Smooth muscle cell of the brain vasculature (primary cell): ENCODE results near the gene PTTG1IP.

ENCODE experiments used
- DNase-seq: peaks from one replicate; pipeline ENCODE4 v3.0.0-alpha.2; 2012; ENCODE audit warnings: low read depth, low spot score

The PTTG1IP gene

GRCh38 chr21:44896561-44897286, 23.2 kb upstream of the PTTG1IP start:
- DNase-seq: no peak

- DNase-seq: no peak
These were observed 22.4 kb upstream of the PTTG1IP start for GRCh38 chr21:44895859-44896258.

- no peak for DNase-seq
These were observed 21.3 kb upstream of the PTTG1IP start for GRCh38 chr21:44894687-44895302.

GRCh38 chr21:44893948-44894656, 20.6 kb upstream of the PTTG1IP start:
- no peak for DNase-seq

GRCh38 chr21:44893278-44893556, 19.7 kb upstream of the PTTG1IP start:
- no peak for DNase-seq

DNA sequence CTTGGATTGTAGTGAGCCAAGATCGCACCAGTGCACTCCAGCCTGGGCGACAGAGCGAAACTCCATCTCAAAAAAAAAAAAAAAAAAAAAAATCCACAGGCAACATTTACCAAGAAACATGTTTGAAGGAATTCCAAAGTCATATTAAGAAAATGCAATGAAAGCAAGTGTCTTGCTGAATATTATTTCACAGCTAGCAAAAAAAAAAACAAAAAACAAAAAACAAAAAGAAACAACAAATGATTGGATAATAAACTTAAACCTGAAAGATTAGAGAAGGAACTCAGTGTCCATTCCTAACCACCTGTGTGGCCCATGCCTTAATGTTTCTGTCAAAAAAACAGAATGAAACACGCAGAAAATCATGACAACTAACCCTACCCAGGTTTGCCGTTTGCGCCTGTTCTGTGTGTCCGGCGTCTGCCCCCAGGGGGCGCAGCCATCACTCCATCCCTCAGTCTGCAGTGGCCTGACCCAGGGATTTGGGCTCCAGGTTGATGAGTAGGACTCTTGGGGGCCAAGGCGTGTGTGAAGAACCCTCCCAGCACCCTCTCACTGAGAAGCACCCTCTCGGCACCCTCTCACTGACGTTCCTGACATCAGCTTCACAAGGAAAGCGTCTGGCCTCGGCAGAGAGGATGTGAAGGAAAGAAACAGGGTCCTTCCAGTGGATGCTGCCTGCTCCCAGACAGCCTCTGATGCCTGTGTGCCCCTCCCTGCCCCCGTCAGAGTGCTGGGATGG, 19.2 kb upstream of the PTTG1IP start:
- no peak for DNase-seq

DNA sequence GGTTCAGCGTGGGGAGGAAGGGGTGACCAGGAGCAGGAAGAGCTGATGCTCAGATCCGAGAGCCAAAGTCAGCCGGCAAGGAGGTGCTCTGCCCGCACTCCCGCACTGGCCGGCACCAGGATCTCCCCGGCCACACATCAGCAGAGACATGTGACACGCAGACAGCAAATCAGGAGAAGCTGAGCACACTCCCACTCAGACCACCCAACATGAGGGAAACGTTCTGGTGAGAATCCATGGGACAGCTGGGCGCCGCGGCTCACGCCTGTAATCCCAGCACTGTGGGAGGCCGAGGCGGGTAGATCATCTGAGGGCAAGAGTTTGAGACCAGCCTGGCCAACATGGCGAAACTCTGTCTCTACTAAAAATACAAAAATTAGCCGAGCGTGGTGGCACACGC, 18.6 kb upstream of the PTTG1IP start:
- DNase-seq: no peak

DNA sequence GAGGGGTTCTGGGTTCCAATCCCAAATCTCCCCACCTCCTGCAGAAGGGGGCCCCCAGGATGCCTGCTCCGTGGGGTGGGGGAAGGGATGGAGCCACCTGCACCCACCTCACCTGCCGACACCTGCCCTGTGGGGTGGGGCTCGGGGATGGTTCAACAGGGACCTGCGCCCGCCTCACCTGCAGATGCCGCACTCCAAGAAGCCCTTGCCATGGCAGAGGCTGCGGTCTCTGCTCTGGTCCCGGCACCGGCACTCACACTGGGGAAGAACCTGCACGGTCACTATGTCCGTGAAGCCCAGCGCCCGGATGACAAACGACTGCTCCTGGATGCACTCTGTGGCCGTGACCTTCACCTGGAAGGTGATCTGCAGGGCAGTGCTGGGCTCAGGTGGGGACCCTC, 18.1 kb upstream of the PTTG1IP start:
- no peak for DNase-seq

- DNase-seq: no peak
These were observed 17.6 kb upstream of the PTTG1IP start for GRCh38 chr21:44890961-44891541.

DNA sequence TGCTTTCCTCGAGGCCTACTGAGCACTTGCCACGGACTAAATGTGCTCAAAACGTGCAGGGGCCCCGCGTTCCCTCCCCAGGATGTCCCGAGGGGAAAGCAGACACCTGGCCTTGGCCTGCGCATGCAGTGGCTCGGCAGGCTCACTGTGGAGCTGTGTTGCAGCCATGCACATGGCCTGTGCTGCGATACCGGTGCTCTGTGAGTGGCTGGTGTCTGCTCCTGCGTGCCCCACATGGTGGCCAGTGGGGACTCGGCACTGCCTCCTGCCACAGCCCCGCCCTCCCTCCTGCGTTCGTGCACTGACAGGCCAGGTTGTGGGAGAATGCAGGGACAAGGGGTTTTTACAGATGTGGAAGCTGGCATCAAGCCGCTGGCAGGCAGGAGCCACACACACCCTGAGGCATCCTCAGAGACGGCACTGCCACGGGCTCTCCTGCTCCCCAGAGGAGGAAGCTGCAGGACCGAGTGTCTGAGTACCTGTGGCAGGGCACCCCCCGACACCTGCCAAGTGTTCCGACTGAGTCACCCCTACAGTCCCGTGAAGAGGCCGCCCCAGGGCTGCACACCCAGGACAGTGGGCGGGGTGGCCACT, 16.9 kb upstream of the PTTG1IP start:
- no peak for DNase-seq

DNA sequence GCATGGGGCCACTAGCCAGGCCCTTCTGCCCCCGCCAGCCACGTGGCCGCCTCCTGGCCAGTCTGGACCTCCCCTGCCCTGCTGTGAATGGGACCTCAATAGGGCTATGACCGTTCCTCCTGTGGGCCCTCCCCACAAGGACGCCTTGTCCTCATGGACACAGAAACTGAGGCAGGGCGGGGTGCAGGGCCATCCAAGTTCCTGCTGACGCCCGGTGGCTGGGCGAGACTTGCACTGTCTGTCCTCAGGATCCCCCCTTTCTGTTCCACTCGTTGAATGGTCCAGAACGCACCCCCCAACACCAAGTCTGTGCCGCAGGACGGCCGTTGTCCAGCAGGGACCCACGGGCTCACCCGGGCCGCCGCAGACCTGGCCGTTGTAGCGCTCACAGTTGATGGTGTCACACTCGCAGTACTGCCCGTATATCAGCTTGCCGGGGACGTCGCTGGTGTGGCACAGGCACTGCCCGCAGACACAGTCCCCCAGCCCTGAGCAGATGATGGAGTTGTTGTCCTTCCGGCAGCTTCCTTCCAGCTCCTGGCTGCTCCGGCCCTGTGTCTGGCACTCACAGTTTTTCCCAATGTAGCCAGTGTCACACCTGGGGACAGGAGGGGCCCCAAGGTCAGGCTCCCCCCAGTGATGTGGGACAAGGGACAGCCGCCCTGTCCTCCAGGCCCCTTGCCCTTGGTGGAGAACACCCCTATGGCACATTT, 16.3 kb upstream of the PTTG1IP start:
- no peak for DNase-seq

GRCh38 chr21:44888581-44889550, 15.4 kb upstream of the PTTG1IP start:
- DNase-seq: no peak

- no peak for DNase-seq
These were observed 14.5 kb upstream of the PTTG1IP start for GRCh38 chr21:44887807-44888580.

GRCh38 chr21:44887126-44887806, 13.8 kb upstream of the PTTG1IP start:
- DNase-seq: no peak

- no peak for DNase-seq
These were observed 12.9 kb upstream of the PTTG1IP start for GRCh38 chr21:44886113-44887075.

- DNase-seq: no peak
These were observed 12.1 kb upstream of the PTTG1IP start for GRCh38 chr21:44885615-44886014.

GRCh38 chr21:44884097-44884496, 10.6 kb upstream of the PTTG1IP start:
- DNase-seq: no peak
